KMS-11 (cell line): ENCODE results near the gene HOXA9.

Source experiments
- H2AFZ ChIP-seq: fragments of 200-600 bp; sonication (generic); 2 replicates; pipeline ENCODE4 v1.6.1; 2016; ENCODE audit warnings: antibody characterized with exemption, mixed run types, low read depth
- H3K27ac ChIP-seq: fragments of 200-600 bp; sonication (generic); 2 replicates; pipeline ENCODE4 v1.6.1; 2016; ENCODE audit warnings: mild to moderate bottlenecking, mixed run types
- H3K27me3 ChIP-seq: fragments of 200-600 bp; sonication (generic); 2 replicates; pipeline ENCODE4 v1.6.1; 2017; ENCODE audit warnings: mild to moderate bottlenecking, low read depth, mixed run types, moderate library complexity; ENCODE audit not compliant: insufficient read depth
- H3K36me3 ChIP-seq: fragments of 200-600 bp; sonication (generic); 2 replicates; pipeline ENCODE4 v1.6.1; 2017; ENCODE audit warnings: mild to moderate bottlenecking, mixed run types; ENCODE audit not compliant: insufficient read depth
- H3K4me1 ChIP-seq: fragments of 200-600 bp; sonication (generic); 2 replicates; pipeline ENCODE4 v1.6.1; 2016; ENCODE audit warnings: mild to moderate bottlenecking, low read depth, mixed run types; ENCODE audit not compliant: poor library complexity, severe bottlenecking
- H3K4me2 ChIP-seq: fragments of 200-600 bp; sonication (generic); 2 replicates; pipeline ENCODE4 v1.7.0; 2016; ENCODE audit warnings: mild to moderate bottlenecking, mixed run types
- H3K4me3 ChIP-seq: fragments of 200-600 bp; sonication (generic); IDR thresholded peaks from 2 replicates; pipeline ENCODE4 v1.6.1; 2017; ENCODE audit warnings: low read depth, low read length, mixed read lengths; ENCODE audit not compliant: insufficient read depth
- H3K79me2 ChIP-seq: fragments of 200-600 bp; sonication (generic); 2 replicates; pipeline ENCODE4 v1.6.1; 2016; ENCODE audit warnings: low read depth, mixed run types; ENCODE audit not compliant: insufficient read depth
- H3K9ac ChIP-seq: fragments of 200-600 bp; sonication (generic); 2 replicates; pipeline ENCODE4 v1.6.1; 2016; ENCODE audit warnings: mild to moderate bottlenecking, mixed run types
- H4K20me1 ChIP-seq: fragments of 200-600 bp; sonication (generic); 2 replicates; pipeline ENCODE4 v1.6.1; 2016; ENCODE audit warnings: mild to moderate bottlenecking, mixed run types; ENCODE audit not compliant: insufficient read depth
- TF ChIP-seq, protein P1 (sequence below): fragments of 200-600 bp; sonication (generic); conservative IDR thresholded peaks from 2 replicates; pipeline ENCODE4 v1.6.1; 2017; ENCODE audit warnings: low read depth, mild to moderate bottlenecking, antibody characterized with exemption, low read length, moderate library complexity, mixed read lengths

HOXA9 gene

DNA sequence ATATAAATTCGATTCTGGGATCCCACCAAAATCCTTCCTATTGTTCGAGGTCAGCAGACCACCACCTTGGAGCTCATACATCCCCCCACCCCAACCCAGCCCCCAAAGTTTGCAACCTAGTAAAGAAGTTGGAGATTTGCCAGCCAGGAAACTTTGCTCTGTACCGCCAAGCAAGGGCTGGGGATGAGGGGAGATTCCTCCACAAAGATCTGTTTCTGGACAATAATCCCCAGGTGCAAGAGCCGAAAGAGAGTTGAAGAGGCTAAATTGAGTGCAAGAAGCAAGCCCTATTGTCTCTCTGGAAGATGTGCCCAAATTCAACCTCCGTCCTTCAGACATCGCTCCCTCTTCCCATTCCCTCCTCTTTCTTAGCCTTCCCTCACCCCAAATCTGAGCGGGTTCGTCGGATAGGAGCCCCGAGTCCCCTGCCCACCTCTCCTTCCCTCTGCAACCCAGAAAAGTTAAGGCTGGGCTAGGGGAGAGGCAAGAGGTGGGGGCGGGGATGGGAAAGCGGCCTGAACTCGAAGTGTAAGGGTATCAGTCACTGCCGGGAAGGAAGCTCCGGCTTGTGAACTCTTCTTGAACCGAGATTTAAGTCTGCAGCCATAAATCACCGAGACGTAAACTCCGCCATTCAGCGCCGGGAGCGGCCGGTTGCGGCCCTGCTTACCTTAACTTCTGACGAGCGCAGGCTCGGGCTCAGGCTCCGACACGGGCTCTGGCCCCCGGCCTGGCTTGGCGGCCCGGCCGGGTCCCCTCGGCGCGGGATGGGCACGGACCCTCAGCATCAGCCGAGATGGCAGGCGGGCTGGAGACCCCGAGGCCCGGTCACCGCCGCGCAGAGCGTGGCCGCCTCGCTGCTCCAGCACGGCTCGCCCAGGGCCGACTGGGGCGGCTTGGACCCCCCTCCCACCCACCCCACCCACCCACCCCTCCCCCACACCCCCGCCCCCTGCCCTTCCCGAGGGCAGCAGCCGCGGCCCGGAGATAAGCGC lies 52.1 kb downstream of the HOXA9 start:
- Histone ChIP-seq H3K9ac (no peak overlapping the region), H4K20me1 (no peaks in the 10 kb centered on the region), H3K27me3 (no peaks in the 10 kb centered on the region), H2AFZ (no peak overlapping the region), H3K79me2 (no peaks in the 10 kb centered on the region), H3K4me2 (no peak overlapping the region), H3K36me3 (no peaks in the 10 kb centered on the region), H3K27ac (no peak overlapping the region), H3K4me3 (no peak overlapping the region), H3K4me1 (no peaks in the 10 kb centered on the region)
- TF ChIP-seq, protein P1, sequence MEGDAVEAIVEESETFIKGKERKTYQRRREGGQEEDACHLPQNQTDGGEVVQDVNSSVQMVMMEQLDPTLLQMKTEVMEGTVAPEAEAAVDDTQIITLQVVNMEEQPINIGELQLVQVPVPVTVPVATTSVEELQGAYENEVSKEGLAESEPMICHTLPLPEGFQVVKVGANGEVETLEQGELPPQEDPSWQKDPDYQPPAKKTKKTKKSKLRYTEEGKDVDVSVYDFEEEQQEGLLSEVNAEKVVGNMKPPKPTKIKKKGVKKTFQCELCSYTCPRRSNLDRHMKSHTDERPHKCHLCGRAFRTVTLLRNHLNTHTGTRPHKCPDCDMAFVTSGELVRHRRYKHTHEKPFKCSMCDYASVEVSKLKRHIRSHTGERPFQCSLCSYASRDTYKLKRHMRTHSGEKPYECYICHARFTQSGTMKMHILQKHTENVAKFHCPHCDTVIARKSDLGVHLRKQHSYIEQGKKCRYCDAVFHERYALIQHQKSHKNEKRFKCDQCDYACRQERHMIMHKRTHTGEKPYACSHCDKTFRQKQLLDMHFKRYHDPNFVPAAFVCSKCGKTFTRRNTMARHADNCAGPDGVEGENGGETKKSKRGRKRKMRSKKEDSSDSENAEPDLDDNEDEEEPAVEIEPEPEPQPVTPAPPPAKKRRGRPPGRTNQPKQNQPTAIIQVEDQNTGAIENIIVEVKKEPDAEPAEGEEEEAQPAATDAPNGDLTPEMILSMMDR, result no peak
